ENCODE measurements around the gene RUNX1.

- no peak for TF ChIP-seq POLR2A (IDR thresholded peaks at IDR 0.05)
- TF ChIP-seq CTCF (IDR thresholded peaks at IDR 0.05) = no peak
Measured at GRCh38 chr21:34974162-34974981, 74.7 kb downstream of the RUNX1 start.
